Ectodermal cell (in vitro differentiated cells): Measurements from ENCODE around the gene FGR.
"Not testable (repeated sequence)": the region's sequence is repeated elsewhere in the genome, so short reads cannot be mapped to it uniquely, and the experiment has no call there.

Experiments
- H3K27ac ChIP-seq: 2 replicates; pipeline ENCODE4 v1.7.0; 2013; ENCODE audit warnings: mild to moderate bottlenecking, low read depth, low read length; ENCODE audit not compliant: insufficient read depth, poor library complexity, severe bottlenecking
- H3K27me3 ChIP-seq: 2 replicates; pipeline ENCODE4 v1.7.0; 2013; ENCODE audit warnings: mild to moderate bottlenecking, low read length; ENCODE audit not compliant: insufficient read depth, control insufficient read depth, poor library complexity, severe bottlenecking
- H3K36me3 ChIP-seq: one replicate; pipeline ENCODE4 v1.7.0; 2013; ENCODE audit warnings: low read length; ENCODE audit not compliant: control insufficient read depth, insufficient read depth
- H3K4me1 ChIP-seq: one replicate; pipeline ENCODE4 v1.7.0; 2013; ENCODE audit warnings: low read length; ENCODE audit not compliant: control insufficient read depth, insufficient read depth
- H3K4me3 ChIP-seq: 2 replicates; pipeline ENCODE4 v1.7.0; 2013; ENCODE audit warnings: low read depth, low read length, control low read depth; ENCODE audit not compliant: insufficient read depth
- H3K9me3 ChIP-seq: 2 replicates; pipeline ENCODE4 v1.7.0; 2013; ENCODE audit warnings: mild to moderate bottlenecking, low read length, moderate library complexity; ENCODE audit not compliant: control insufficient read depth
- WGBS, 2 experiments: methylation state at CpG; one replicate each; pipeline ENCODE4 v1.1.7; 2013; ENCODE audit warnings: missing lambda C conversion rate in 2 of 2; 5-methylcytosine and 5-hydroxymethylcytosine counted together

FGR gene

DNA sequence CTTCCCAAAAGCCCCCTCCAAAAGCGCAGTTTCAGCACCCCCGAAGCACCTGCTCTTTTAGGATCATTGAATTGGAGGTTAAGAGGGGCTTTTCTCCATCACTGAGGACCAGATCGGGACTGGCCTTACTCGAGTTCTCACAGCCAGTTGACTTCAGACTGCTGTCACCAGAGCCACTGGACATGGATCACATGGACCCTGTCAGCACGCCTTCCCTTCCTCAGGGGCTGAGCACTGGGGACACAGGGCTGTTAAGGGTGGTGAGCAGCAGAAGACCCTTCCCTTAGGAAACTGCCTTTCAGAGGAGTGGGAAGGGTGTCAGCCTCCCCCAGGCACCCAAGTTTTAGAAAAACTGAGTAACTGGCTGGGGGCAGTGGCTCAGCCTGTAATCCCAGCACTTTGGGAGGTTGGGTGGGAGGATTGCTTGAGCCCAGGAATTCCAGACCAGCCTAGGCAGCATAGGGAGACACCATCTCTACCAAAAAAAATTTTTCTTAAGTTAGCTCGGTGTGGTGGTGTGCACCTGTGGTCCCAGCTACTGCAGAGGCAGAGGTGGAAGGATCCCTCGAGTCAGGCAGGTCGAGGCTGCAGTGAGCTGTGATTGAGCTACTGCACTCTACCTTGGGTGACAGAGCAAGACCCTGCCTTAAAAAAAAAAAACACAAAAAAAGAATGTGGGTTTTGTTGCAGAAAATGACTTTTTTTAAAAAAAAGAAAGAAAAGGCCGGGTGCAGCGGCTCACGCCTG lies 584 bp upstream of the FGR start:
- no peak overlapping the region for H3K4me3 ChIP-seq
- H3K27me3 ChIP-seq, result peaks cover 37% of the 10 kb centered on the region
- H3K9me3 ChIP-seq, result no peaks in the 10 kb centered on the region
- WGBS, 2 experiments, result 89 to 92% methylated on average over 11 of the region's 11 CpGs
- no peaks in the 10 kb centered on the region for H3K36me3 ChIP-seq
- H3K27ac ChIP-seq, result no peak overlapping the region
- H3K4me1 ChIP-seq, result no peaks in the 10 kb centered on the region

DNA sequence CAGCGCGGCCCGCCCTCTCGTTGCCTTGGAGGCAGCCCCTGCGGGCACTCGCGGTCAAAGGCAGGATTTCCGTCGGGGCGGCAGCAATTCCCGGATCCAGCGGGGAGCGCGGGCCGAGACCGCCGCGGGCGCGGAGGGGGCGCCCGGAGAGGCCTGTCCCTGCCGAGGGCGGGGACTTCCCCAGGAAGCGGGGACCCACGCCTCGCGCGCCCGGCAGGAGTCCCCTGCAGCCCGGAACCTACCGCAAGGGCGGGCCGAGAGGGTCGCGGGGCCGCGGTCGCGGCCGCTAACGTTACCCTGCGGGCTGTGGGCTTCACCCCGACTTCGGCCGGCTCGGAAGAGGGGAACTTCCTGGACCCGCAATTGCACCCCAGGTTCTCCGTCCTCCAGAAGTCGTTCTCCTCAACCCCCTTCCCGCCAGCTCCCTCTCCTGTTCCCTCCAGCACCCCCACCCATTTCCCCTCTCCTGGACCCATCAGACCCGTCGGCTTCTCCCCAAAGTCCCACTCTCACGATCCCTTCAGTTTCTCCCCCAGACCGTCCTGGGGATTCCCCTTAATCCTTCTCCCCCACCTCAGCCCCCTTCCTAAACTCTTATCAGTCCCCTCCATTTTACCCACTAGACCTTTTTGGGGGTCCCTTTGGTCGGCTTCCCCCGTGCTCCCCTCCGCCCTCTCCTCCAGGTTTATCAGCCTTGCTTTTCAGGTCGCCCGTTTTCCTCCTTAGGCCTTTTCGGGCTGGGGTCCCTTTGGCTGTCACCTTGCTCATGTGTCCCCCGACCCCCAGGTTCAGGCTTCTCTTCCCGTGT lies 604 bp downstream of the FGR start:
- peak overlapping the region; percentile 33 for H3K4me3 ChIP-seq
- H3K27me3 ChIP-seq, result peaks cover 37% of the 10 kb centered on the region
- WGBS, 2 experiments, result 18 to 19% methylated on average over 63 of the region's 63 CpGs
- H3K36me3 ChIP-seq, result no peaks in the 10 kb centered on the region
- H3K27ac ChIP-seq, result no peak overlapping the region
- H3K4me1 ChIP-seq, result no peaks in the 10 kb centered on the region
- no peaks in the 10 kb centered on the region for H3K9me3 ChIP-seq

DNA sequence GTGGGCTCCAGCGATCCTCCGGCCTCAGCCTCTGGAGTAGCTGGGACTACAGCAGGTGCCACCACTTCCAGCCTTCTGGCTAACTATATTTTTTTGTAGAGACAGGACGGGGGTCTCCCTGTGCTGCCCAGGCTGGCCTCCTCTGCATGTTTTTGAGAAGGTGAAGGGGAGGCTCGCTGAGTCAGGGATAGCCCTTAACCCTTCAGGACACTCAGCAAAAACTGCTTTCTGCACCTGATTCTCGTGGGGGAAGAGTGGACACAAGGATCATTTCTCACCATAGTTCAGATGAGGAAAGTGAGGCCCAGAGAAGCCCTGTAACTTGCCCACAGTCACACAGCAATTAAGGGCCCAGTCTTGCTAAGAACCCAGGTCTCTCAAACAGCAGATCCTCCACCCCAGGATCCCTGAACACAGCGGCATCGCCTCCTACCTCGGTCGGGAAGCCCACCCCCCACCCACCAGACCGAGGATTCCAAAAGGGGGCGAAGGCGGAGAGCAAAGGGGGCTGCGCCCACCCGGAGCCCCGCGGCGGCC lies 1.3 kb downstream of the FGR start:
- Histone ChIP-seq H3K27ac (no peak overlapping the region), H3K4me3 (peak overlapping the region; percentile 33)
- WGBS, 2 experiments, result 28 to 33% methylated on average over 17 of the region's 17 CpGs

DNA sequence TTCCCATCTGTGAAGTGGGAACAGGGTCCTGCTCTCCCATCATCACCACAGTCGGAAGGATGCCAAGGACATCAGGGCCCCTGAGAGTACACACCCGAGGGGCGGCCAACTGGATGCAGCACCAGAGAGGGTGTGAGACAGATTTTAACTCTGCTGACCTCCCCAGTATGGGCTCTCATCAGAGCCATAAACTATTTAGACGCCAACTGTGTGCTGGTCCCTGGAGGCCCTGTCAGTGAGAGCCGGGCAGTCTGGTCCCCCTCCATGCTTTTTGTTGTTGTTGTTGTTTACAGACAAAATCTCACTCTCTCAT lies 1.7 kb downstream of the FGR start:
- H3K27ac ChIP-seq, result no peak overlapping the region
- no peak overlapping the region for H3K4me3 ChIP-seq
- H3K9me3 ChIP-seq, result no peaks in the 10 kb centered on the region
- WGBS, 2 experiments, result 91 to 94% methylated on average over 5 of the region's 5 CpGs
- peaks cover 37% of the 10 kb centered on the region for H3K27me3 ChIP-seq
- no peaks in the 10 kb centered on the region for H3K36me3 ChIP-seq
- H3K4me1 ChIP-seq, result peaks cover 4% of the 10 kb centered on the region

More for the DNA sequence above, 1.3 kb downstream of the FGR start:
- no peaks in the 10 kb centered on the region for H3K9me3 ChIP-seq
- peaks cover 37% of the 10 kb centered on the region for H3K27me3 ChIP-seq
- peaks cover 2% of the 10 kb centered on the region for H3K4me1 ChIP-seq
- H3K36me3 ChIP-seq, result no peaks in the 10 kb centered on the region

DNA sequence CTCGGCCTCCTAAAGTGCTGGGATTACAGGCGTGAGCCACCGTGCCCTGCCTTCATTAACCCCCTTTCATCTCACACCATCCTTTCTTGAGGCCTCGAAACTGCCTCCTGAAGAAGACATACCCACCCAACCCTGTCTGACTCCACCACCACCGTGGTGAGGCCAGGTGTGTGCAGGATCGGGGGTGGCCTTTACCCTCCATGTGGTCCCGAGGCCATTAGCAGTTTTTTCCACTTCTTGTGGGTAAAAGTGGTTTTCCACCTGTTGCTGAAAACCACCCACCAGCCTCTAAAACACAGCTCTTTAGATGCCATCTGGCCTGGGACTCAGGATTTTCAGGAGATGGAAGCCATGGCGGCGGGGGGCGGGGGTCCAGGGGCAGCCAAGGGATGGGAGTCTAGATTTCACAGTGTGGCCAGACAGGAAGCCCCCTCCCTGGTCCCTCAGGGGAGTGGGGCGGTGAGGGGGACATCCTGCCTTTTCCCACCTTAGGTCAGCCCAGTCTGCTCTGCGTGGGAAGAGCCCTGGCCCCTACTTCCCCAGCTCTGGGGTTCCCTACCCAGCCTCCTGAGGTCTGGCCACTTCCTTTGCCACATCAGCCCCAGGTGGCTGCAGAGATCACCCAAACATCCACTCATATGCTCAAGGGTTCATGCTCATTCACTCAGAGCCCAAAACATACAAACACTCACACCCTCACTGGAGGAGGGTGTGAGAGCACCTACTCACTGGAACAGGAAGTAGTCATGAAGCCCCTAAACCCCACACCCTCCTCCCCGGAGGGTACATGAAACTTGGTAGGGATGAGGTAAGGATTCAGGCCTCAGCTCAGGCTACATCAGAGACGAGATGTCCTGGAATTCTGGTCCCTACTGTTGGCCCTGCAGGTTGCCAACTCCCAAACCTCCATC lies 2.3 kb downstream of the FGR start:
- Histone ChIP-seq H3K27me3 (peaks cover 37% of the 10 kb centered on the region), H3K9me3 (no peaks in the 10 kb centered on the region), H3K36me3 (no peaks in the 10 kb centered on the region), H3K4me1 (peaks cover 4% of the 10 kb centered on the region), H3K27ac (no peak overlapping the region), H3K4me3 (no peak overlapping the region)
- WGBS, 2 experiments, result 90 to 91% methylated on average over 14 of the region's 14 CpGs

DNA sequence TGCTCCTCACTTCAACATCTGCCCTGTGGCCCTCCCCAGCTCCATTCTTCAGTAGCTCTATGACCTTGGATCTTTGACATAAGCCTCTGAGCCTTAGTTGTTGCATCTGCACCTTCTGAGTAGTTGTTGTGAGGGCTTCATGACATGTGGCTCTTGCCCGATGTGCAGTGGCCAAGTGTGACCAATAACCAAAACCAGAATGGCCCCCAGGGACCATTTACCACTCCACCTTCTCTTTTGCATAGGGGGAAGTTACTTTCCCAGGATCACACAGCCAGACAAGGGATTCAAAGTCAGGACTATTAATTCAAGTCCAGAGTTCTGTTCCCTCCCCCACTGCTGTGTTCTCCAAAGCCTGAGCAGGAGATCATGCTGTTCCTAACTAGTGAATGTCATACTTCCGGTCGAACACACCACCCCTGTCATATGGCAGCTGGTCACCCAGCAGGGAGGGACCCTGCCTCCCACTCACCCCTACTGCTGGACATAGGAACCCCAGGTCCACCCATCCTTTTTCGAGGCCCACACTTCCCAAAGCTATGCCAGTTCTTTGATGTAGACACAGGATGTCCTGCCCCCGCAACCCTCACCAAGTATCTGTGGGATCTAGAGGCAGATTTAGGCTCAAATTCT lies 4.0 kb downstream of the FGR start:
- WGBS, 2 experiments, result 78 to 85% methylated on average over 5 of the region's 5 CpGs
- Histone ChIP-seq H3K36me3 (no peaks in the 10 kb centered on the region), H3K9me3 (no peaks in the 10 kb centered on the region), H3K4me1 (peaks cover 4% of the 10 kb centered on the region), H3K27me3 (peaks cover 37% of the 10 kb centered on the region), H3K27ac (no peak overlapping the region), H3K4me3 (no peak overlapping the region)

DNA sequence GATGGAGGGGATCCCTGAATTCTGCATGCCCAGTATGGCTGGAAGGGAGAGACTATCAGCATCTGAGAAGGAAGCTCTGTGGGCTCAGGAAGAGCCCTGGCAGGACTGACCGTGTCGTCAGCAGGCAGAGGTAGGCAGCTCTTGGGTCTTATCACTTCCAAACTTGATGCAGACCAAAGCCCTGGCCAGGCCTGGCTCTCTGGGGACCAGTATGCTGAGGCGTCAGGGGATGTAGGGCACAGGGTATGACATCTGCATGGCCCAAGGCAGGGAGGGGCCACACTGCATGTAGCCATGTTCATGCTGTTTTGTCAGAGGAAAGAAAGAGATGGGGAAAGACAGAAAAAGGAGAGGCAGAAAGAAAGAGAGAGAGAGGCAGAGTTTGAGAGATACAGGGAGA lies 6.3 kb downstream of the FGR start:
- H3K27me3 ChIP-seq, result peaks cover 15% of the 10 kb centered on the region
- peaks cover 4% of the 10 kb centered on the region for H3K4me1 ChIP-seq
- WGBS, 2 experiments, result 61 to 66% methylated on average over 3 of the region's 3 CpGs

DNA sequence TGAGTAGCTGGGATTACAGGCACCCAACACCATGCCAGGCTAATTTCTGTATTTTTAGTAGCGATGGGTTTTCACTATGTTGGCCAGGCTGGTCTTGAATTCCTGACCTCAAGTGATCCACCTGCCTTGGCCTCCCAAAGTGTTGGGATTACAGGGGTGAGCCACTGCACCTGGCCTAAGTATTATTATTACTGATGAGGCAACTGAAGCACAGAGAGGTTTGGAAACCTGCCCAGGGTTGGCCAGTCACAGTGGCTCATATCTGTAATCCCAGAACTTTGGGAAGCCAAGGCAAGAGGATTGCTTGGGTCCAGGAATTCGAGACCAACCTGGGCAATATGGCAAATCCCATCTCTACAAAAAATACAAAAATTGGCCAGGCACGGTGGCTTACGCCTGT lies 7.3 kb downstream of the FGR start:
- H3K4me1 ChIP-seq, H3K27ac ChIP-seq, H3K36me3 ChIP-seq, H3K27me3 ChIP-seq, H3K4me3 ChIP-seq, H3K9me3 ChIP-seq: not testable (repeated sequence)
- WGBS, 2 experiments, result 92 to 94% methylated on average over 4 of the region's 4 CpGs

More for the DNA sequence above, 6.3 kb downstream of the FGR start:
- H3K4me3 ChIP-seq, result no peak overlapping the region
- H3K27ac ChIP-seq, result no peak overlapping the region
- no peaks in the 10 kb centered on the region for H3K36me3 ChIP-seq
- H3K9me3 ChIP-seq, result no peaks in the 10 kb centered on the region

DNA sequence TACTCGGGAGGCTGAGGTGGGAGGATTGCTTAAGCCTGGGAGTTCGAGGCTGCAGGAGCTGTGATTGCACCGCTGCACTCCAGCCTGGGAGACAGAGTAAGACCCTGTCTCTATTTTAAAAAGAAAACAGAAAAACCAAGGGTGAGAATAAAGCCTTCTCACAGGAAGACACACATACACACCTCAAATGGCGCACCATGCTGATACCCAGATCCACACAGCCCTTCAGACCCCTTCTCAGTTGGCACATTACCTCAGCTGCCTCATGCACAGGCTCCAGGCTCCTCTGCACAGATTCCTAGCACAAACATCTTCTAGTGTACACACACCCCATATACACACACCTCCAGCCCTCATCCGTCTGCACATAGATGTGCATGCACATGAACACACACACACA lies 7.9 kb downstream of the FGR start:
- no peak overlapping the region for H3K27ac ChIP-seq
- H3K36me3 ChIP-seq, result no peaks in the 10 kb centered on the region
- WGBS, 2 experiments, result 93 to 97% methylated on average over 5 of the region's 5 CpGs
- H3K4me1 ChIP-seq, result peaks cover 4% of the 10 kb centered on the region
- H3K9me3 ChIP-seq, result no peaks in the 10 kb centered on the region
- no peak overlapping the region for H3K4me3 ChIP-seq
- H3K27me3 ChIP-seq, result no peaks in the 10 kb centered on the region
